H9 (cell line): ENCODE results near the gene NFU1. TPM values are rescaled to one million over a fixed set of nuclear protein-coding genes. Genes with fewer than 3 reads are reported as not detected.

Source experiments
- DNase-seq: peaks from one replicate; pipeline ENCODE4 v3.0.0-alpha.2; 2017
- H2AFZ ChIP-seq: one replicate; pipeline ENCODE4 v1.6.1; 2013; ENCODE audit warnings: mild to moderate bottlenecking, low read length, control low read depth, moderate library complexity
- H2AK5ac ChIP-seq: 2 replicates; pipeline ENCODE4 v1.6.1; 2013; ENCODE audit warnings: low read length, control low read depth, mixed read lengths; ENCODE audit not compliant: insufficient read length
- H2BK120ac ChIP-seq: one replicate; pipeline ENCODE4 v1.6.1; 2013; ENCODE audit warnings: low read depth, mild to moderate bottlenecking, low read length, control low read depth, inconsistent platforms; ENCODE audit not compliant: poor library complexity, severe bottlenecking
- H2BK12ac ChIP-seq: 2 replicates; pipeline ENCODE4 v1.6.1; 2013; ENCODE audit warnings: low read length, control low read depth, mixed read lengths, low read depth; ENCODE audit not compliant: insufficient read length
- H2BK15ac ChIP-seq: 2 replicates; pipeline ENCODE4 v1.6.1; 2013; ENCODE audit warnings: low read depth, low read length, control low read depth
- H2BK20ac ChIP-seq: one replicate; pipeline ENCODE4 v1.6.1; 2013; ENCODE audit warnings: low read depth, mild to moderate bottlenecking, low read length, control low read depth, inconsistent platforms; ENCODE audit not compliant: poor library complexity, severe bottlenecking
- H2BK5ac ChIP-seq: 2 replicates; pipeline ENCODE4 v1.6.1; 2013; ENCODE audit warnings: low read length, control low read depth, mixed read lengths; ENCODE audit not compliant: insufficient read length
- H3K14ac ChIP-seq: 2 replicates; pipeline ENCODE4 v1.6.1; 2013; ENCODE audit warnings: low read length, control low read depth; ENCODE audit not compliant: insufficient read depth
- H3K18ac ChIP-seq: 2 replicates; pipeline ENCODE4 v1.6.1; 2013; ENCODE audit warnings: low read depth, mild to moderate bottlenecking, mixed read lengths, low read length, control low read depth; ENCODE audit not compliant: insufficient read length
- H3K23ac ChIP-seq: 2 replicates; pipeline ENCODE4 v1.6.1; 2013; ENCODE audit warnings: low read length, control low read depth, mixed read lengths, low read depth; ENCODE audit not compliant: insufficient read length
- H3K23me2 ChIP-seq: 2 replicates; pipeline ENCODE4 v1.6.1; 2013; ENCODE audit warnings: low read depth, mild to moderate bottlenecking, mixed read lengths, low read length, control low read depth; ENCODE audit not compliant: insufficient read length, poor library complexity, severe bottlenecking
- H3K27ac ChIP-seq: 2 replicates; pipeline ENCODE4 v1.5.1; 2013; ENCODE audit warnings: low read length, control low read depth, mixed read lengths, low read depth; ENCODE audit not compliant: insufficient read length
- H3K27me3 ChIP-seq: 2 replicates; pipeline ENCODE4 v1.6.1; 2013; ENCODE audit warnings: low read length, control low read depth, inconsistent platforms; ENCODE audit not compliant: insufficient read depth
- H3K4ac ChIP-seq: 2 replicates; pipeline ENCODE4 v1.6.1; 2013; ENCODE audit warnings: low read depth, mild to moderate bottlenecking, control low read depth, inconsistent platforms, low read length, moderate library complexity
- H3K4me1 ChIP-seq: 2 replicates; pipeline ENCODE4 v1.6.1; 2013; ENCODE audit warnings: low read length, control low read depth, inconsistent platforms; ENCODE audit not compliant: insufficient read depth
- H3K4me2 ChIP-seq: 2 replicates; pipeline ENCODE4 v1.6.1; 2013; ENCODE audit warnings: low read length, control low read depth, mixed read lengths; ENCODE audit not compliant: insufficient read length, insufficient read depth
- H3K56ac ChIP-seq: 2 replicates; pipeline ENCODE4 v1.6.1; 2013; ENCODE audit warnings: low read depth, mild to moderate bottlenecking, mixed read lengths, low read length, control low read depth; ENCODE audit not compliant: insufficient read length
- H3K79me1 ChIP-seq: 2 replicates; pipeline ENCODE4 v1.6.1; 2013; ENCODE audit warnings: low read depth, mild to moderate bottlenecking, moderate library complexity, low read length, control low read depth, inconsistent platforms; ENCODE audit not compliant: insufficient read depth, poor library complexity, severe bottlenecking
- H3K79me2 ChIP-seq: 2 replicates; pipeline ENCODE4 v1.6.1; 2013; ENCODE audit warnings: low read length, control low read depth, inconsistent platforms; ENCODE audit not compliant: insufficient read depth
- H3K9ac ChIP-seq: 2 replicates; pipeline ENCODE4 v1.6.1; 2013; ENCODE audit warnings: low read length, control low read depth, mixed read lengths; ENCODE audit not compliant: insufficient read length; ENCODE audit errors: extremely low read depth
- H3K9me3 ChIP-seq: one replicate; pipeline ENCODE4 v1.6.1; 2013; ENCODE audit warnings: low read depth, low read length, inconsistent platforms; ENCODE audit not compliant: control insufficient read depth
- H3T11ph ChIP-seq: one replicate; pipeline ENCODE4 v1.6.1; 2013; ENCODE audit warnings: mild to moderate bottlenecking, low read length, control low read depth, inconsistent platforms
- H4K20me1 ChIP-seq: one replicate; pipeline ENCODE4 v1.6.1; 2013; ENCODE audit not compliant: control insufficient read depth, insufficient read length, insufficient read depth
- H4K5ac ChIP-seq: 2 replicates; pipeline ENCODE4 v1.6.1; 2013; ENCODE audit warnings: low read depth, mild to moderate bottlenecking, mixed read lengths, low read length, control low read depth; ENCODE audit not compliant: insufficient read length
- H4K8ac ChIP-seq: replicated peaks from 2 replicates; pipeline ENCODE4 v1.6.1; 2013; ENCODE audit warnings: low read length, control low read depth, mixed read lengths, low read depth; ENCODE audit not compliant: insufficient read length
- H4K91ac ChIP-seq: 2 replicates; pipeline ENCODE4 v1.6.1; 2013; ENCODE audit warnings: low read depth, mild to moderate bottlenecking, moderate library complexity, mixed read lengths, low read length, control low read depth; ENCODE audit not compliant: insufficient read length
- H3K27ac Mint-ChIP-seq, 3 experiments: 2 replicates in 2 of 3; 3 replicates in 1 of 3; pipeline ENCODE4 v1.8.0; 2020 to 2021; ENCODE audit warnings: mixed read lengths in 3 of 3, mild to moderate bottlenecking in 1 of 3, moderate library complexity in 1 of 3
- H3K27me3 Mint-ChIP-seq: 2 replicates; pipeline ENCODE4 v1.8.0; 2021; ENCODE audit warnings: low read depth, mild to moderate bottlenecking, moderate library complexity, mixed read lengths
- H3K36me3 Mint-ChIP-seq, 3 experiments: 2 replicates in 2 of 3; 3 replicates in 1 of 3; pipeline ENCODE4 v1.8.0; 2020 to 2021; ENCODE audit warnings: low read depth in 3 of 3, mixed read lengths in 3 of 3; ENCODE audit not compliant: insufficient read depth in 1 of 3
- H3K4me1 Mint-ChIP-seq, 2 experiments: 2 replicates each; pipeline ENCODE4 v1.8.0; 2020; ENCODE audit warnings: mixed read lengths in 2 of 2
- H3K4me3 Mint-ChIP-seq, 2 experiments: 2 replicates in 1 of 2; 3 replicates in 1 of 2; pipeline ENCODE4 v1.8.0; 2020 to 2021; ENCODE audit warnings: mild to moderate bottlenecking in 2 of 2, mixed read lengths in 2 of 2, moderate library complexity in 1 of 2
- H3K9me3 Mint-ChIP-seq, 2 experiments: 2 replicates in 1 of 2; 3 replicates in 1 of 2; pipeline ENCODE4 v1.8.0; 2020; ENCODE audit warnings: mild to moderate bottlenecking in 2 of 2, mixed read lengths in 2 of 2, moderate library complexity in 1 of 2
- CTCF ChIP-seq: fragments of 200-600 bp; sonication (generic); conservative IDR thresholded peaks from 3 replicates; pipeline ENCODE4 v1.8.0; 2021; ENCODE audit warnings: antibody characterized with exemption, mild to moderate bottlenecking
- WGBS: extraction: QIAGEN DNeasy Blood & Tissue Kit; methylation state at CpG from one replicate; pipeline ENCODE4 v1.1.7; 2013; ENCODE audit warnings: missing lambda C conversion rate, low lambda C conversion rate, mixed read lengths; ENCODE audit not compliant: insufficient read length; ENCODE audit errors: extremely low coverage; 5-methylcytosine and 5-hydroxymethylcytosine counted together
- total RNA-seq: library from RNA; stranded (reverse); gene quantifications from 2 replicates; pipeline ENCODE4 v1.2.1, GENCODE V29; 2021

NFU1 gene
- total RNA-seq, 1 experiment from 2014 or later = 61.4 TPM

- Histone ChIP-seq H2BK120ac (no peak overlapping the region), H3K9ac (no peak overlapping the region), H2BK15ac (no peak overlapping the region), H3K27me3 (no peaks in the 10 kb centered on the region), H3K23ac (no peak overlapping the region), H2AK5ac (no peak overlapping the region), H3K18ac (no peak overlapping the region), H4K20me1 (no peaks in the 10 kb centered on the region), H3K4me1 (no peaks in the 10 kb centered on the region), H4K91ac (no peak overlapping the region), H3K4ac (no peak overlapping the region), H3K27ac (no peak overlapping the region), H3T11ph (no peak overlapping the region), H2AFZ (no peak overlapping the region), H4K8ac (no peak overlapping the region), H2BK20ac (no peak overlapping the region), H3K79me2 (peaks cover 3% of the 10 kb centered on the region; the same call in 1 of the 2 replicates), H4K5ac (no peak overlapping the region), H3K23me2 (no peaks in the 10 kb centered on the region), H3K4me2 (no peak overlapping the region), H3K9me3 (no peaks in the 10 kb centered on the region), H3K79me1 (peaks cover 3% of the 10 kb centered on the region), H2BK5ac (no peak overlapping the region), H3K14ac (no peak overlapping the region), H2BK12ac (no peak overlapping the region), H3K56ac (no peak overlapping the region)
- Mint-ChIP-seq H3K36me3 (peaks cover 2 to 13% (median 10%) of the 10 kb centered on the region in 3 experiments; a peak in 5 of 7 replicates), H3K27me3 (no peaks in the 10 kb centered on the region), H3K4me3 (no peak overlapping the region), H3K9me3 (no peaks in the 10 kb centered on the region), H3K27ac (peak overlapping the region in 2 of 3 experiments; percentile 2 to 7; a peak in 3 of 7 replicates), H3K4me1 (peaks cover 13 to 20% of the 10 kb centered on the region in 2 experiments)
- no peak for TF ChIP-seq CTCF
- no peak for DNase-seq
- WGBS = no CpG with 5 or more reads among the region's 12 CpGs
Observed at GRCh38 chr2:69380072-69380917, 56.9 kb downstream of the NFU1 start.
